Measurements from ENCODE around the gene LAPTM5.
A peak's percentile ranks its signal among the peaks of the same experiment; 100 is the strongest.

LAPTM5 gene

DNA sequence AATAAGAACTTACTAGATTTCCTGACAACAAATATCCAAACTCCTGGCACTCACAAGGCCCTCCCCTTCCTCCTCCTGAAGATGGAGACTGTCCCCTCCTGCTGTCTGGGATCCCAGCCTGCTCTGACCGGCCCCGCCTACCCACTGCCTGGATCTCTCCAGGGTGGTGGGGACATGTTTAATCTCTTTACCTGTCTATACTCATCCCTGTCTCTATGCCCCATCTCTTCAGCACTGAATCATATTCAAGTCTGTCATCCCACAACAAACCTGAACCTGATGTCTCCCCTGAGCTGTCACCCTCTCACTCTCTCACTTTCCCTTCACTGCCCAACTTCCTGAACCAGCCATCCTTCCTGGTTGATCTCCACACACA, 56.3 kb downstream of the LAPTM5 start:
- no peak for DNase-seq (ENCODE audit: low spot score)
- TF ChIP-seq, protein P1, sequence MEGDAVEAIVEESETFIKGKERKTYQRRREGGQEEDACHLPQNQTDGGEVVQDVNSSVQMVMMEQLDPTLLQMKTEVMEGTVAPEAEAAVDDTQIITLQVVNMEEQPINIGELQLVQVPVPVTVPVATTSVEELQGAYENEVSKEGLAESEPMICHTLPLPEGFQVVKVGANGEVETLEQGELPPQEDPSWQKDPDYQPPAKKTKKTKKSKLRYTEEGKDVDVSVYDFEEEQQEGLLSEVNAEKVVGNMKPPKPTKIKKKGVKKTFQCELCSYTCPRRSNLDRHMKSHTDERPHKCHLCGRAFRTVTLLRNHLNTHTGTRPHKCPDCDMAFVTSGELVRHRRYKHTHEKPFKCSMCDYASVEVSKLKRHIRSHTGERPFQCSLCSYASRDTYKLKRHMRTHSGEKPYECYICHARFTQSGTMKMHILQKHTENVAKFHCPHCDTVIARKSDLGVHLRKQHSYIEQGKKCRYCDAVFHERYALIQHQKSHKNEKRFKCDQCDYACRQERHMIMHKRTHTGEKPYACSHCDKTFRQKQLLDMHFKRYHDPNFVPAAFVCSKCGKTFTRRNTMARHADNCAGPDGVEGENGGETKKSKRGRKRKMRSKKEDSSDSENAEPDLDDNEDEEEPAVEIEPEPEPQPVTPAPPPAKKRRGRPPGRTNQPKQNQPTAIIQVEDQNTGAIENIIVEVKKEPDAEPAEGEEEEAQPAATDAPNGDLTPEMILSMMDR (IDR thresholded peaks at IDR 0.05; ENCODE audit: borderline replicate concordance, control extremely low read depth, extremely low read depth, insufficient read depth, missing control alignments): no peak
- in situ Hi-C loops (cut with MboI; ENCODE audit: low sequenced_read_pairs, unreplicated experiment): loop anchor here (25.0 kb wide), 1 partner anchor 1464 kb away; the partner anchor contains the start of genes MECR and PTPRU

- in situ Hi-C loops (cut with MboI; ENCODE audit: low sequenced_read_pairs, unreplicated experiment): loop anchor here (25.0 kb wide), 1 partner anchor 1463 kb away; the partner anchor contains the start of genes MECR and PTPRU
- no peak for DNase-seq (ENCODE audit: low spot score)
- TF ChIP-seq, protein P1 (IDR thresholded peaks at IDR 0.05; ENCODE audit: borderline replicate concordance, control extremely low read depth, extremely low read depth, insufficient read depth, missing control alignments): no peak
These were observed 56.9 kb downstream of the LAPTM5 start for GRCh38 chr1:30700528-30701257.

GRCh38 chr1:30699762-30700161, 57.8 kb downstream of the LAPTM5 start:
- in situ Hi-C loops (cut with MboI; ENCODE audit: low sequenced_read_pairs, unreplicated experiment): loop anchor here (25.0 kb wide), 1 partner anchor 1462 kb away; the partner anchor contains the start of genes MECR and PTPRU
- TF ChIP-seq, protein P1 (IDR thresholded peaks at IDR 0.05; ENCODE audit: borderline replicate concordance, control extremely low read depth, extremely low read depth, insufficient read depth, missing control alignments): no peak
- DNase-seq (ENCODE audit: low spot score): no peak

- TF ChIP-seq, protein P1 (IDR thresholded peaks at IDR 0.05; ENCODE audit: borderline replicate concordance, control extremely low read depth, extremely low read depth, insufficient read depth, missing control alignments): no peak
- in situ Hi-C loops (cut with MboI; ENCODE audit: low sequenced_read_pairs, unreplicated experiment): no loop called here
- DNase-seq (ENCODE audit: low spot score): no peak
These were observed 59.1 kb downstream of the LAPTM5 start for GRCh38 chr1:30698401-30698981.

DNA sequence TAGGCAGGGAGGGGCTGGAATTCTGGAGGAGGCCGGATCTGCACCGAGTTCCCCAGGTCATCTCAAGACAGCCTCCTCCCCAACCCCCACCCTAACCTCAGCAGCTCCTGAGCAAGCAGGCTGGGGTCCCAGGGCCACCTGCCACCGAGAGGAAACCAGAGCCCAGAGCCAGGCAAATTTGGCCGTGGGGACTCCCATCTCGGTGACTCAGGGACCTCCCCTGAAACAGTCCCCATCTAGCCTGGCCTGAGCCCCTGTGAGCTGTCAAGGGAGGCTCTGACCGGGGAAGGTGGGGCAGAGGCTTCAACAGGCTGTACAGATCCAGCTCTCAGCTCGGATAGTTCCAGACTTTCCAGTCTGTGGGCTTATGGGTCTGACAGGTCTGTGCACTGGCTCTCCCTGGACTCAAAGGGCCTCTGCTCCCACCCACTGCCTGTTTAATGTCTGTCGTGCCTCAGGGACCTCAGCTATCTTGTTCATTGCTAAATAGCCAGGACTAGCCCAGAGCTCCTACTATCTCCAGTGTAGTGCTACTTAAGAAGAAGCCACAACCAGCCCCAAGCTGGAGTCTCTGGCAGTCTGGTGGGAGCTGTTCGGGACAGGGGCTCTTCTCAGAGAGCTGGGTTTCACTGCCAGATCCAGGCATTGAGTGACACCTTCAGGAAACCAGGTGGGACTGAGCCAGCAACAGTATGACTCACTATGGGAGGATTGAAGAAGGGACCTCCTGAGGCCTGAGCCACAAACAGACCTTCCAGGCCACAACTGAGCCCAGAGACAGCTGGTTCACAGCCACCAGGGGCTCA, 59.8 kb downstream of the LAPTM5 start:
- peak; percentile 77 for DNase-seq (ENCODE audit: low spot score)
- in situ Hi-C loops (cut with MboI; ENCODE audit: low sequenced_read_pairs, unreplicated experiment): no loop called here

GRCh38 chr1:30696831-30697230, 60.7 kb downstream of the LAPTM5 start:
- no peak for DNase-seq (ENCODE audit: low spot score)
- in situ Hi-C loops (cut with MboI; ENCODE audit: low sequenced_read_pairs, unreplicated experiment): no loop called here
- TF ChIP-seq, protein P1 (IDR thresholded peaks at IDR 0.05; ENCODE audit: borderline replicate concordance, control extremely low read depth, extremely low read depth, insufficient read depth, missing control alignments): no peak

More for the DNA sequence above, 59.8 kb downstream of the LAPTM5 start:
- TF ChIP-seq, protein P1 (IDR thresholded peaks at IDR 0.05; ENCODE audit: borderline replicate concordance, control extremely low read depth, extremely low read depth, insufficient read depth, missing control alignments): no peak

All from GM13976 (cell line).